Liver (tissue), 9 donors: ENCODE measurements around the gene HSP90B1. TPM values are rescaled to one million over a fixed set of nuclear protein-coding genes. Genes with fewer than 3 reads are reported as not detected.

ENCODE experiments used
- DNase-seq: peaks from one replicate; pipeline ENCODE4 v3.0.0-alpha.2; 2017; ENCODE audit warnings: low spot score
- H3K27ac ChIP-seq, 2 donors: one replicate each; pipeline ENCODE4 v1.7.0; 2013; ENCODE audit warnings: inconsistent platforms in 2 of 2, low read length in 2 of 2, control low read depth in 1 of 2, low read depth in 1 of 2, mild to moderate bottlenecking in 1 of 2
- H3K27me3 ChIP-seq, 4 donors: one replicate each; pipeline versions ENCODE4 v1.6.1 to v1.7.0; 2013; ENCODE audit warnings: low read length in 3 of 4, inconsistent platforms in 1 of 4, mild to moderate bottlenecking in 1 of 4, moderate library complexity in 1 of 4; ENCODE audit not compliant: control insufficient read depth in 4 of 4, insufficient read depth in 4 of 4
- H3K36me3 ChIP-seq, 4 donors: one replicate each; pipeline versions ENCODE4 v1.6.1 to v1.7.0; 2013; ENCODE audit warnings: low read length in 3 of 4, mild to moderate bottlenecking in 3 of 4, low read depth in 1 of 4, moderate library complexity in 1 of 4; ENCODE audit not compliant: control insufficient read depth in 4 of 4, insufficient read depth in 3 of 4
- H3K4me1 ChIP-seq, 4 donors: one replicate each; pipeline versions ENCODE4 v1.6.1 to v1.7.0; 2013; ENCODE audit warnings: low read length in 3 of 4, mild to moderate bottlenecking in 3 of 4, moderate library complexity in 1 of 4; ENCODE audit not compliant: control insufficient read depth in 4 of 4, insufficient read depth in 4 of 4
- H3K4me3 ChIP-seq, 3 donors: one replicate each; pipeline versions ENCODE4 v1.6.1 to v1.7.0; 2013; ENCODE audit warnings: low read length in 3 of 3, control low read depth in 1 of 3, low read depth in 1 of 3, mild to moderate bottlenecking in 1 of 3
- H3K9ac ChIP-seq, 2 donors: one replicate each; pipeline ENCODE4 v1.7.0; 2013; ENCODE audit warnings: low read length in 2 of 2, mild to moderate bottlenecking in 2 of 2, moderate library complexity in 2 of 2, control low read depth in 1 of 2, low read depth in 1 of 2
- H3K9me3 ChIP-seq, 4 donors: one replicate each; pipeline versions ENCODE4 v1.6.1 to v1.7.0; 2013; ENCODE audit warnings: low read length in 3 of 4; ENCODE audit not compliant: control insufficient read depth in 4 of 4
- EGR1 ChIP-seq, 2 donors: IDR thresholded peaks; 2 replicates each; pipeline ENCODE4 v1.6.1; 2016 to 2018; ENCODE audit warnings: antibody characterized with exemption in 2 of 2, low read depth in 2 of 2
- FOXA1 ChIP-seq: IDR thresholded peaks from 2 replicates; pipeline ENCODE4 v1.6.1; 2016; ENCODE audit warnings: antibody characterized with exemption
- FOXA2 ChIP-seq: IDR thresholded peaks from 2 replicates; pipeline ENCODE4 v1.6.1; 2016; ENCODE audit warnings: antibody characterized with exemption
- GABPA ChIP-seq, 2 donors: IDR thresholded peaks in 1 of 2; conservative IDR thresholded peaks in 1 of 2; 2 replicates each; pipeline ENCODE4 v1.6.1; 2016; ENCODE audit warnings: antibody characterized with exemption in 2 of 2, mild to moderate bottlenecking in 1 of 2, moderate library complexity in 1 of 2
- HNF4G ChIP-seq: IDR thresholded peaks from 2 replicates; pipeline ENCODE4 v1.6.1; 2016; ENCODE audit warnings: antibody characterized with exemption
- JUND ChIP-seq, 2 donors: IDR thresholded peaks; 2 replicates each; pipeline ENCODE4 v1.6.1; 2016; ENCODE audit warnings: antibody characterized with exemption in 2 of 2
- NR2F2 ChIP-seq: IDR thresholded peaks from 2 replicates; pipeline ENCODE4 v1.6.1; 2016; ENCODE audit warnings: antibody characterized with exemption
- RAD21 ChIP-seq, 2 donors: IDR thresholded peaks; 2 replicates each; pipeline ENCODE4 v1.6.1; 2016; ENCODE audit warnings: antibody characterized with exemption in 2 of 2, mild to moderate bottlenecking in 2 of 2
- RXRA ChIP-seq, 2 donors: IDR thresholded peaks; 2 replicates each; pipeline ENCODE4 v1.6.1; 2017 to 2018; ENCODE audit warnings: antibody characterized with exemption in 2 of 2, mild to moderate bottlenecking in 1 of 2
- SP1 ChIP-seq: IDR thresholded peaks from 2 replicates; pipeline ENCODE4 v1.6.1; 2018; ENCODE audit warnings: antibody characterized with exemption, mild to moderate bottlenecking
- TAF1 ChIP-seq: conservative IDR thresholded peaks from 2 replicates; pipeline ENCODE4 v1.6.1; 2016; ENCODE audit warnings: antibody characterized with exemption, mild to moderate bottlenecking
- YY1 ChIP-seq: IDR thresholded peaks from 2 replicates; pipeline ENCODE4 v1.6.1; 2016; ENCODE audit warnings: antibody characterized with exemption, mild to moderate bottlenecking
- ZBTB33 ChIP-seq: IDR thresholded peaks from 2 replicates; pipeline ENCODE4 v1.6.1; 2016; ENCODE audit warnings: antibody characterized with exemption
- WGBS: extraction: QIAGEN DNeasy Blood & Tissue Kit; methylation state at CpG from one replicate; pipeline ENCODE4 v1.1.7; 2013; 5-methylcytosine and 5-hydroxymethylcytosine counted together
- polyA plus RNA-seq, 2 donors: library from polyadenylated mRNA; stranded (reverse) in 1 of 2; unstranded in 1 of 2; fragments of 200-250 nt in 1 of 2; fragments of >200 nt in 1 of 2; fragmentation: Nextera tagmentation in 1 of 2; extraction: Ambion mirVana in 1 of 2; gene quantifications; one replicate each; pipeline versions ENCODE4 v1.2.1 to v1.2.3, GENCODE V29; 2013 to 2015
- total RNA-seq, 2 donors: library from RNA; depleted of rRNA; stranded (reverse); fragments of >200 nt; gene quantifications; one replicate each; pipeline ENCODE4 v1.2.3, GENCODE V29; 2014
- TF ChIP-seq, protein P1 (sequence below): fragments of 150-350 bp; IDR thresholded peaks from 2 replicates; pipeline ENCODE4 v1.5.1; 2017; ENCODE audit warnings: improper control_type of control experiment, low read depth, low read length; ENCODE audit not compliant: missing input control
- TF ChIP-seq, protein P2 (sequence below): IDR thresholded peaks from 2 replicates; pipeline ENCODE4 v1.6.1; 2016; ENCODE audit warnings: antibody characterized with exemption
- TF ChIP-seq, protein P3 (sequence below): IDR thresholded peaks from 2 replicates; pipeline ENCODE4 v1.6.1; 2016; ENCODE audit warnings: antibody characterized with exemption
- donor health status: healthy.
- donor health status: healthy.
- donor health status: healthy.
- donor health status: healthy.
- donor health status: healthy.

Gene HSP90B1
- total and polyA plus RNA-seq, 4 donors = 296 to 854 (median 579) TPM

- TF ChIP-seq FOXA1 (no peak), SP1 (no peak), ZBTB33 (no peak)
- TF ChIP-seq, protein P1, sequence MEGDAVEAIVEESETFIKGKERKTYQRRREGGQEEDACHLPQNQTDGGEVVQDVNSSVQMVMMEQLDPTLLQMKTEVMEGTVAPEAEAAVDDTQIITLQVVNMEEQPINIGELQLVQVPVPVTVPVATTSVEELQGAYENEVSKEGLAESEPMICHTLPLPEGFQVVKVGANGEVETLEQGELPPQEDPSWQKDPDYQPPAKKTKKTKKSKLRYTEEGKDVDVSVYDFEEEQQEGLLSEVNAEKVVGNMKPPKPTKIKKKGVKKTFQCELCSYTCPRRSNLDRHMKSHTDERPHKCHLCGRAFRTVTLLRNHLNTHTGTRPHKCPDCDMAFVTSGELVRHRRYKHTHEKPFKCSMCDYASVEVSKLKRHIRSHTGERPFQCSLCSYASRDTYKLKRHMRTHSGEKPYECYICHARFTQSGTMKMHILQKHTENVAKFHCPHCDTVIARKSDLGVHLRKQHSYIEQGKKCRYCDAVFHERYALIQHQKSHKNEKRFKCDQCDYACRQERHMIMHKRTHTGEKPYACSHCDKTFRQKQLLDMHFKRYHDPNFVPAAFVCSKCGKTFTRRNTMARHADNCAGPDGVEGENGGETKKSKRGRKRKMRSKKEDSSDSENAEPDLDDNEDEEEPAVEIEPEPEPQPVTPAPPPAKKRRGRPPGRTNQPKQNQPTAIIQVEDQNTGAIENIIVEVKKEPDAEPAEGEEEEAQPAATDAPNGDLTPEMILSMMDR = no peak
- Histone ChIP-seq H3K9me3 (no peaks in the 10 kb centered on the region), H3K27me3 (no peaks in the 10 kb centered on the region), H3K4me3 (no peak overlapping the region), H3K27ac (no peak overlapping the region), H3K4me1 (no peaks in the 10 kb centered on the region), H3K9ac (no peak overlapping the region), H3K36me3 (no peaks in the 10 kb centered on the region)
- DNase-seq = no peak
- 66% methylated on average over 4 of the region's 4 CpGs for WGBS
These were observed 43.9 kb upstream of the HSP90B1 start for GRCh38 chr12:103886195-103886797.

GRCh38 chr12:103887738-103888137 lies 42.5 kb upstream of the HSP90B1 start:
- Histone ChIP-seq H3K4me1 (no peaks in the 10 kb centered on the region), H3K9me3 (no peaks in the 10 kb centered on the region), H3K36me3 (no peaks in the 10 kb centered on the region), H3K27ac (no peak overlapping the region), H3K27me3 (no peaks in the 10 kb centered on the region), H3K9ac (no peak overlapping the region), H3K4me3 (no peak overlapping the region)
- TF ChIP-seq TAF1 (no peak), FOXA1 (no peak), FOXA2 (no peak), EGR1 (IDR thresholded peaks at IDR 0.05; ENCODE audit: low read depth in 2 of 2) (no peak), SP1 (no peak)
- 88% methylated on average over 1 of the region's 1 CpG for WGBS
- DNase-seq = no peak

- Histone ChIP-seq H3K4me1 (no peaks in the 10 kb centered on the region), H3K27me3 (no peaks in the 10 kb centered on the region), H3K27ac (no peak overlapping the region), H3K9me3 (no peaks in the 10 kb centered on the region), H3K4me3 (no peak overlapping the region), H3K36me3 (no peaks in the 10 kb centered on the region), H3K9ac (no peak overlapping the region)
- no peak for DNase-seq
- TF ChIP-seq GABPA (IDR thresholded peaks at IDR 0.05 in 1 of 2, conservative IDR thresholded peaks at IDR 0.05 in 1 of 2) = no peak
- TF ChIP-seq TAF1 = no peak
- TF ChIP-seq, protein P2, sequence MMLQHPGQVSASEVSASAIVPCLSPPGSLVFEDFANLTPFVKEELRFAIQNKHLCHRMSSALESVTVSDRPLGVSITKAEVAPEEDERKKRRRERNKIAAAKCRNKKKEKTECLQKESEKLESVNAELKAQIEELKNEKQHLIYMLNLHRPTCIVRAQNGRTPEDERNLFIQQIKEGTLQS = no peak
- TF ChIP-seq, protein P3, sequence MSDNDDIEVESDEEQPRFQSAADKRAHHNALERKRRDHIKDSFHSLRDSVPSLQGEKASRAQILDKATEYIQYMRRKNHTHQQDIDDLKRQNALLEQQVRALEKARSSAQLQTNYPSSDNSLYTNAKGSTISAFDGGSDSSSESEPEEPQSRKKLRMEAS = no peak
- no peak for TF ChIP-seq YY1
- no peak for TF ChIP-seq NR2F2
- TF ChIP-seq RXRA (IDR thresholded peaks at IDR 0.05) = no peak
- no peak for TF ChIP-seq JUND (IDR thresholded peaks at IDR 0.05)
- TF ChIP-seq, protein P1 = no peak
- no peak for TF ChIP-seq FOXA2
- TF ChIP-seq FOXA1 = no peak
- TF ChIP-seq RAD21 (IDR thresholded peaks at IDR 0.05) = no peak
- no peak for TF ChIP-seq HNF4G
- TF ChIP-seq ZBTB33 = no peak
- 75% methylated on average over 3 of the region's 3 CpGs for WGBS
These were observed 32.9 kb upstream of the HSP90B1 start for GRCh38 chr12:103897316-103897715.
